Colon (tissue), 2 donors: ENCODE measurements around the gene INTS4.
A peak's percentile ranks its signal among the peaks of the same experiment; 100 is the strongest.
"Not testable (repeated sequence)": the region's sequence is repeated elsewhere in the genome, so short reads cannot be mapped to it uniquely, and the experiment has no call there.

Source experiments
- FAIRE-seq: peaks from 2 replicates; lab custom pipeline; 2012; peaks lifted over from hg19 to GRCh38; lab: Jason Lieb, UNC
- donor health status: control.
- donor health status: control.

INTS4 gene

DNA sequence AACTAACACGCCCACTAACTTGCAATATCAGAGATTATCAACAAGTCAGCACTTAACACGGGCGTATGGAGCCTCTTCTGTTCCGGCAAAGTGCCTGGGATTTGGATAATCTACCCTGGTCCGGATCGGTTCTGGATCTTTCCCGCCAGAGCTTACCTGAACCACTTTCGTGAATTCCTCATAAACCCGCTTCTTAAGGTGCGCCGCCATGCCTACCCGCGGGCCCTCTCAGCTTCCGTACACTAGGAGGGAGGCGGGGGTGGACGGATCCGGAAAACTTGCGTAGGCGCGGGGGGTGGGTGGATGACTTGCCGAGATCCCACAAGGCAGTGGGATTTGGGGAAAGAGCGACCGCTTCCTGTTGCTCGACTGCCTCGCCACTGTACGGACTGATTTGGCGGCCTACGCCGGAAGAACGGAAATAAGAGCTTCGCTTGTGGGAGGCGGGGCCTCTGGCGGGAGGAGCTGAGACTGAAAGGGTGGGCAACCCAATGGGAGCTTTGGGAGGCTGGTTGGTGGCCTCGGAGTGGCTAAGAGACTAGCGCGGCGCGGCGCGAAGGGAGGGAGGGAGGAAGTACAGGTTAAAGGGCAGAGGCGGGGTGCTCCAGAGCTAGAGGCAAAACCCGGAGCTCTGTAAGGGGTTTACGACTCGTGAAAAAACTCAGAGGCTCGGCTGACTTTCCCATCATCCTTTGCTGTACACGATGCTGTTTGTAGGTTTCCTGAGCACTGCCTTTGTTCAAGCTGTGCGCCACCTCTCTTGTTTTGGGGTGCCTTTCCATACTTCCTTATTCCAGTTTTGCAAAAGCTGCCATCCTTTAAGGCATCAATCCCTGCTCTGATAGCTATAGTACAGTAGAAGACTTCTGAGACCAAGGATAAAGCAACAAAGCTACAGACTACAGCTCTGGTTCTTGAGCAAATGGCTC lies at the start of gene INTS4:
Gene INTS4, minus strand, starts transcription at position 235 of the 929 bp plus-strand sequence. Its CDS starts 25 bp downstream, at position 210.
- FAIRE-seq, result peak; percentile 72

DNA sequence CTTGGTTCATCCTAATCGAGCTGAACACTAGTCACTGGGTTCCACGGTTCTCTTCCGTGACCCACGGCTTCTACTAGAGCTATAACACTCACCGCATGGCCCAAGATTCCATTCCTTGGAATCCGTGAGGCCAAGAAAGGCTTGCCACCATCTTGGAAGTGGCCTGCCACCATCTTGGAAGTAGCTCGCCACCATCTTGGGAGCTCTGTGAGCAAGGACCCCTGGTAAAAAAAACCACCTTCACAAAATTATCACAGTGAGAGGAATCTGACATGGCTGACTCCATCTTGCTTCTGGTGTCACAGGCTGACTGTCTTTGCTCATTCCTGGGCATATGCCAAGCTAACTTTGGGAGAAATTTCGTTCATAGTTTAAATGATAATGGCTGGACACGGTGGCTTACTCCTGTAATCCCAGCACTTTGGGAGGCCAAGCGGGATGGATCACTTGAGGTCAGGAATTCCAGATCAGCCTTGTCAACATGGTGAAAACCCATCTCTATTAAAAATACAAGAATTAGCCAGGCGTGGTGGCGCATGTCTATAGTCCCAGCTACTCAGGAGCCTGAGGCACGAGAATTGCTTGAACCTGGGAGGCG lies 47.5 kb upstream of the INTS4 start:
- FAIRE-seq, result no peak

DNA sequence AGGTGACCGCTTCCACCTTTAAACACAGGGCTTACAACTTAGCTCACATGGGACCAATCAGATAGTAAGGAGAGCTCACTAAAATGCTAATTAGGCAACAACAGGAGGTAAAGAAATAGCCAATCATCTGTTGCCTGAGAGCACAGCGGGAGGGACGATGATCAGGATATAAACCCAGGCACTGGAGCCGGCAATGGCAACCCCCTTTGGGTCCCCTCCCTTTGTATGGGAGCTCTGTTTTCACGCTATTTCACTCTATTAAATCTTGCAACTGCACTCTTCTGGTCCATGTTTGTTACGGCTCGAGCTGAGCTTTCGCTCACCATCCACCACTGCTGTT lies 46.9 kb upstream of the INTS4 start:
- not testable (repeated sequence) for FAIRE-seq

GRCh38 chr11:78040691-78041379 lies 46.4 kb upstream of the INTS4 start:
- FAIRE-seq, result no peak

GRCh38 chr11:78039919-78040671 lies 45.6 kb upstream of the INTS4 start:
- FAIRE-seq, result no peak

- FAIRE-seq, result no peak
These were observed 45.0 kb upstream of the INTS4 start for GRCh38 chr11:78039391-78039918.

GRCh38 chr11:78038697-78039313 lies 44.3 kb upstream of the INTS4 start:
- no peak for FAIRE-seq

DNA sequence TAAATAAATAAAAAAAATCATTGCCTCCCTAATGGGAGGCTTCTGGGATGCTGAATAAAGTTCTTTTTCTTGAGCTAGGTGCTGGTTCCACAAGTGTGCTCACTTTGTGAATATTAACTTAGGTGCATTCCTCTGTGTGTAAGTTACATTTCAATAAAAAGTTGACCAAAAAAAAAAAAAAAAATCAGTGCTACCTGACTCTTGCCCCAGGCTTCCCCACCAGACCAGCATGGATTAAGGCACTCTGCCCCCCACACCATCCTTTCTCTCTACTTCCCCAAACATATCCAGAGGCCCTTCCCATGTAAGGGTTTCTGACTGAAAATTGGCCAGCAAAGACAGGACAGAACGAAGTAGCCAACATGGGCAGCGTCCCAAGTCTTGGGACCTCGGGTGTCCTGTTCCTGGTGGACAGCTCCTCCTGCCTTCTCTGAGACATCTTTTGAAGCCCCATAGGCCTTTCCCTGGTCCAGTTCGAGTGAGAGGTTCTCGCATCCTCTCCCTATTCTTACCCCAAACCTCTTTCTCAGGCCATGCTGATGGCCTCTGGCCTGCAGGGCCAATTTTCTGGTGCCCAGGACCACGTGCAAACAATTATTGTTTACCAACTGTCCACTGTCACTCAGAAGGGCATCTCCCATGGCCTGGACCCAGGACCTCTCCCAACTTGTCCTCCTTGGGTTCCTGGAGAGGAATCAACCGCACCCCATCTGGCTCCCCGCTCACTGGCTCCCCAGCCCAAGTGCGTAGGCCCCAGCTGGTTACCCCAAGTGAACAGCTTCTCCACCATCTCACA lies 43.6 kb upstream of the INTS4 start:
- no peak for FAIRE-seq

DNA sequence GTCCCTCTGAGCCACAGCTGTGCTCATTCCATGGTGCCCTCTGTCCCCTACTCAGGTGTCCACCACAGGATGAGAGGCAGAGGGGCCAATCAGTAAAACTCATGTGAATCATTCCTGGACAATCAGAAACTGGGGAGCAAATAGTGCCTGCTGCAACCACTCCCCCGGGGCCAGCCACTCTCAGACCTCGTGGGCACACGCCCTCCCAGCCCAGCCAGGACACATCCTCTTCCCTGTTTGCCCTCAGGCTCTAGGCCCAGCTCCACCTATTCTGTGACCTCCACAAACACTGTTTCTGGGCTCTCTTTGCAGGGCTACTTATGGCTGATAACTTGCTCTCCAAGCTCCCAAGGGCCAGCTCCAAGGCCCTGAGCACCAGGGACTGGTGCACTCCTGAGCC lies 42.6 kb upstream of the INTS4 start:
- FAIRE-seq, result no peak

- no peak for FAIRE-seq
These were observed 41.8 kb upstream of the INTS4 start for GRCh38 chr11:78036313-78036712.

- FAIRE-seq, result no peak
These were observed 40.2 kb upstream of the INTS4 start for GRCh38 chr11:78034623-78035022.

GRCh38 chr11:78033040-78033439 lies 38.6 kb upstream of the INTS4 start:
- no peak for FAIRE-seq

- no peak for FAIRE-seq
These were observed 37.6 kb upstream of the INTS4 start for GRCh38 chr11:78032090-78032489.

DNA sequence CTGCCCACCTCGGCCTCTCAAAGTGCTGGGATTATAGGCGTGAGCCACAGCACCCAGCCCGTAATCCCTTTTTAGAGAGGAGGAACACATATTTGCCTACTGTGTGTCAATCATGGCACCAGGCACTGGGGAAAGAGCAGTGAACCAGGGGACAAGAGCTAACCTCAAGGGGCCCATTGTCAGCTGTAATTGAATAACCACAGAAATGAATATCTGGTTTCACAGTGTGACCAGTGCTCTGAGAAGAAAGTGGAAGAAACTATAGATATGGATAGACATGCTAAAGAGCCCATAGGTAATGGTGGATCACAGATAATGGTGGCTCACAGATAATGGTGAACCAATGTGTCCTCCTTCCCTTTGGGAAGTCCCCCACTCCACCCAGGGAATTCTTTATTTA lies 37.2 kb upstream of the INTS4 start:
- no peak for FAIRE-seq

GRCh38 chr11:78030429-78031325 lies 36.2 kb upstream of the INTS4 start:
- FAIRE-seq, result no peak

GRCh38 chr11:78028423-78028822 lies 34.0 kb upstream of the INTS4 start:
- not testable (repeated sequence) for FAIRE-seq

GRCh38 chr11:78027759-78028158 lies 33.3 kb upstream of the INTS4 start:
- no peak for FAIRE-seq

DNA sequence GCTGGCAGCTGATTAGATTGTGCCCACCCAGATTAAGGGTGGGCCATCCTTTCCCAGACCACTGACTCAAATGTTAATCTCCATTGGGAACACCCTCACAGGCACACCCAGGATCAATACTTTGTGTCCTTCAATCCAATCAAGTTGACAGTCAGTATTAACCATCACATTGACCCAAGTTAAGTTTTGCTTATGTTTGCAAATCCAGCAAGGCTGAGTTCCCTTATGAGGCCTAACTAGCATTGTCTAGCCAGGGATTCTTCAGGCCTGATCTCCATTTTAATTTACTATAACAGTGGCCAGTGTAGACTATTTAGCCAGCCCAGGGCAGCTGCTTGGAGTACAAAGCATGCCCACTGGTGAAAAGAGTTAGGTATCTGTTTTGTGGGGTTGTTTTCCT lies 30.9 kb upstream of the INTS4 start:
- FAIRE-seq, result no peak

DNA sequence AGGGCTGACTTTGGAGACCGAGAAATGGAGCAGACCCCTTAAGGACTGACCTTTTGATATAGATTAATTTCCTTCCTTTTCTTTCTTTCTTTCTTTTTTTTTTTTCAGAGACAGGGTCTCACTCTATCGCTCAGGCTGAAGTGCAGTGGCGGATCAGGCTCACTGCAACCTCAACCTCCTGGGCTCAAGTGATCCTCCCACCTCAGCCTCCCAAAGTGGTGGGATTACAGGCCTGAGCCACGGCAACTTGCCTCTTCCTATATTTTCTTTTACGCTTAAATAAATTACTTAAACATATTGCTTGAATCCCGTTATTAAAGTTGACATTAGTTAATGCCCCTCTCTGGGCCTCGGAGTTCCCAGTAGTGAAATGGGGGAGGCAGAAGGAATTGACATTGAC lies 29.0 kb upstream of the INTS4 start:
- FAIRE-seq, result no peak
